Stimulated activated CD4-positive, alpha-beta T cell treated with anti-CD3 and anti-CD28 coated beads, Interleukin-1b, Interleukin-23, amount 100 ng/mL, for 1 hour (primary cell): ENCODE measurements around the gene PLEKHM3.
"Not testable (repeated sequence)": the region's sequence is repeated elsewhere in the genome, so short reads cannot be mapped to it uniquely, and the experiment has no call there.

Experiments
- DNase-seq, 2 donors: peaks; one replicate each; pipeline ENCODE4 v3.0.0-alpha.2; 2020; ENCODE audit warnings: low read depth in 2 of 2

The PLEKHM3 gene

DNA sequence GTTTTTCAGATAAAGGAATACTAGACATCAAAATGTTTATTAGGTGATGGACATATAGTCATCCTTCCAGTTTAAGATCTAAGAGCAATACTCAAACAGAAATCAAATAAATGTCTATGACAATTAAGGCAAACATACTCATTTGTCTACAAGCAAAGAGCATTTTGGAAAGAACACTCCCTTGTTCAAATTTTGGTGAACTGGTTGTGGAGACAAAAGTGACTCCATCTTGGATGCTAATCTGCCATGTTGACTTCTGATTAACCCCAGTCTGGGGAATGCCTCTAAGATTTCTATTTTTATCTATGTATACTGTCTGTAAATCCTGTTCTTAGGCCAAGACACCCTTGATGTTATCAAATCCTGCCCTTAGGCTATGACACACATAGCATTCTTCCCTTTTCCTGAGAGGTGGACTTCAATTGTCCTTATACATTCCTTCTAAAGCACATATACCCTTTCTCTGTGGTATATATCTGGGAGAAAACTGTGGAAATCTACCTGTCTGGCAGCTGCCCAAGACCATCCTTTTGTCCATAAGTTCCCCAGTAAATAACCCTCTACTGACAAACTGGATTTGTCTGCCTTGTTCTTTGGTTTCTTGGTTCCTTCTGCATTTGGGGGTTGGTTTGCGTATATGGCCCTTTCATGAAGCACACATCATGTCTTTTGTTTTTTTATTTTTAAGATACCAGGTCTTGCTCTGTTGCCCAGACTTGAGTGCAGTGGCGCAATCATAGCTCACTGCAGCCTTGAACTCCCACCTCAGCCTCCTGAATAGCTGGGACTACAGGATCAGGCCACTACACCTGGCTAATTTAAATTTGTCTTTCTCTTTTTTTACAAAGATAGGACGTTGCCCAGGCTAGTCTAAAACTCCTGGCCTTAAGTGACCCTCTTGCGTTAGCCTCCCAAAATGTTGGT is 12.5 kb upstream of the PLEKHM3 start:
- DNase-seq: no peak

DNA sequence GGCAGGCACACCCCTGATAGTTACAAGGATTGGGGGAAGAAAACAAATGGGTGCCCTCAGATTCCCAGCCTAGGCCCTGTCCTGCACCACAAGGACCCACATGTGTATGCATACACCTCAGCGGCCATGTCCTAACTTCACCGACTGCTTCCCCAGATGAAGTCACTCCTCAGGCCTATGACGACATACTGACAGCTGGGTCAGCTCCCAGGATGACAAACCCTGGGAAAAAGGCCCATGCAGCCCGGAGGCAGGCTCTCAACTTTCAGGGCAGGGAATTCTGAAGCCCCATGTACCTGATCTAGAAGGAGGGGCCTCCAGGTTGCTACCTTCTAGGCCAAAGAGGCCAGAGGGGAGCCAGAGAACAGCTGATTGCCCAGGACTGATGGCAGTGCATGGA is 11.0 kb upstream of the PLEKHM3 start:
- DNase-seq: no peak

DNA sequence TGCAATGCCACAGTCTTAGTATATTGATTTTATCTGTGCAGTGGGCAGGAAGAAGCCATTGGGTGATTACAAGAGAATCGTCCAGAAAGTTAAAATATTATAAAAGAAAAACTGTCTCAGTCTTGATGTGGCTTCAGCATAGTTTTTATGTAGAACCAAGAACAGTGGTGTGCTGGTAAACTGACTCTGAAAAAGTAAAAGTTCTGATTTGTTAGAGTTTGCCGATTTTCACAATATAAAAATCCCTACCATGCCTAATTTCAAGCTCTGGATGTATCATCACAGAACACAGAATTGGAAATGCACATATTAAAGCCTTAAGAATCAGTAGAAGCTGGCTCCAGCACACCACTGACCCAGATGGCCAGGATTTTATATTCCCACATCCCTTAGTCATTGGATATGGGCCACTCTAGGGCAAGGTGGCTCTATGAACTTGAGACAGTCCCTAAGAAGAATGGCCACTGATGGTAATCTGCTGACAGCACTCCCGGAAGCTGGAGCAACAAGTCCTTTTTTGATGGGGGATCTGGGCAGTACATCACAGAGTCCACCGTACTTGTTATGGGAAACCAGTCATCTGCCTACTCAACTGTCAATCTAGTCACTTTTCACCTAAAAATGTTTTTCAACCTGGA is 9.3 kb upstream of the PLEKHM3 start:
- DNase-seq: no peak

DNA sequence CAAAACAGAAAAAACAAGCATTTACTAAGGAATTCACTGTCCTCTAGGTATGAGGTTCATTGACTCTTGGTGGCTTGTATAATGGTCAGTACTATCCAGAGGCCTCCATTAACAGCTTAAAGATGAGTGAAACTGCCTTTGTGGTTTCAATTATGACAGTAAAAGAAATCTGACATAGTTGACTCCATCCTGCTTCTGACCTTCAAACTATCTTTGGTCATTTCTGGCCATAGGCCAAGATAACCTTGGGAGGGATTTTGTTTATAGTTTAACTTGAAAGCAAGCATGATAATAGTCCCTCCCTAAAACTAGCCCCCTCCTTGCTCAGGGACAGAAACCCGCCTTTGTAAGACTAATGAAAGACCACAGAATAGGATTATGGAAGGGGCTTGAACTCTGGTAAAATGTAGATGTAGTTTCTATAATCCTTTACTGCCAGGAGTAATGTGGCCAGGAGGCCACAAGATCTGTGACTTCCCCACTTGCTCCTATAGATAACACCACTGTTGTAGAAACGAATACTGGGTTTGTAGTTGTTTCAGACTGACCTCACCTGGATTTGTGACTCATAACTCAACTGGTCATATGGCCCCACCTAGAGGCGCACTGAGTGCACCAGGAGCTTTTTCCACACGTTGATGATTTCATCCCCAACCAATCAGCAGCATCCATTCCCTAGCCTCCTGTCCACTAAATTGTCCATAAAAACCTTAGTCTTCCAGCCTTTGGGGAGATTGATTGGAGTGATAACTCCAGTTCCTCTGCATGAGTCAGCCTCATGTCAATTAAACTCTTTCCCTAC is 8.6 kb upstream of the PLEKHM3 start:
- no peak for DNase-seq

DNA sequence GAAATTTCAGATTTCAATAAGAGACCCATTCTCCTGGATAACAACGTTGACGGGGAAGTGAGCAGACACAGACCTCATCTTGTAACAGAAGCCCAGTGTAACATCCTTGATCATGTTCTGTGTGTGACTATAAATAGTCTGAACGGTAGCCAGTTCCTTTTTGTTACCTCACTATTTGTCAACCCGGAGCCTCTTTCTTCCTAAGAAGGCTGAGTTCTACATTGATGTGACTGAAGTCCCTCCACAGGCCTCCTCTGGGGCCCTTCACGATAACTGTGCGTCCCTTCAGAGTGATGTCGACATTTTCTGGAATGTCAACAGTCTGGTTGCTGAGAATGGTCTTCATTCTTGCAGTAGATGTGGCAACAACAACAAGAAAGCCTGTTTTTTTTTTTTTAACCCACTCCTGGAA is 6.3 kb upstream of the PLEKHM3 start:
- DNase-seq: no peak

DNA sequence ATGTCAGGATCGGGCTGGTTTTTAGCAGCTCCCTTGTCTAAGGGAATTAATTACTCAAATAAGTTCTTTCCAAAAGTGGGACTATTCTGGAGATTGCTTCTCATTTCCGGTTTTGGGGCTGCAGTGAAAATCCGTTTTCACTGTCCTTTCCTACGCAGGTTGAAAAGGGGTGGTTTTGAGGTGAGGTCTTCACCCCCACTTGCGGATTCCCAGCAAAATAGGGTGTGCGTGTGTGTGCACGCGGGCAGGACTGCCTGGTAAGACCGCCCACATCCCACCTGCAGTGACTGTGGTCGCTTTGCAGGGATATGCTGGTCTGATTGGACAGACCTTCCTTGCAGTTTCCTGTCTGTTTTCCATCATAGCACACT is 472 bp upstream of the PLEKHM3 start:
- DNase-seq: no peak

DNA sequence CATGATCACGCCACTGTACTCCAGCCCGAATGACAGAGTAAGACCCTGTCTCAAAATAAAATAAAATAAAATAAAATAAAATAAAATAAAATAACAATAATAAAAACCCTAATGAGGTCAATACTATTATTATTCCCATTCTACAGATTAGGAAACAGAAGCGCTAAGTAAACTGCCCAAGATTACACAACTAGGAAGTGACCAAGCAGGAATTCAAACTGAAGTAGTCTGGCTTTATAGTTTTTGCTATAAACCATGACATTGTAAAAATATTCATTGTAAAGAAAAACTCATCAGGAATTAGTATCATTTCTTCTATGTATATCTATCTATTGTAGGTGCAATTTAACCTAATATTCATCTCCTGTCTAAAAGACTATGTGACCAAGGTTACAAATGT is 1.2 kb downstream of the PLEKHM3 start:
- DNase-seq: no peak

DNA sequence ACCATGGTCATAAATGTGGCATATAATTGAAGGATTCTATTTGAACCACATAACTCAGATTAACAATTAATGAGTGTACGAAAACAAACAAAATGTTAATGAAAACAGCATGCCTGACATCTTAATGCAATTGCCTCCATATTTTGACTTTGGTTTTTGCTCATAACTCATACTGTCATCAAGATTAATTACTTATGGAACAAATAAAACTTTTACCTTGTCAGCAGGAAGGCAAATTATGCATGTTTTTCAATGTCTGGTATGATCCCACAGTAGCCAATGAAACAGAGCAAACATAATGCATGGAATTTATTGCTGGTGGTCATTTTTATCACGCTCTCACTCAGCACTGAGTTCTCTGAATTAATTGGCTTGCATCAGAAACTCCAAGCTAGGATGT is 5.1 kb downstream of the PLEKHM3 start:
- DNase-seq: no peak

DNA sequence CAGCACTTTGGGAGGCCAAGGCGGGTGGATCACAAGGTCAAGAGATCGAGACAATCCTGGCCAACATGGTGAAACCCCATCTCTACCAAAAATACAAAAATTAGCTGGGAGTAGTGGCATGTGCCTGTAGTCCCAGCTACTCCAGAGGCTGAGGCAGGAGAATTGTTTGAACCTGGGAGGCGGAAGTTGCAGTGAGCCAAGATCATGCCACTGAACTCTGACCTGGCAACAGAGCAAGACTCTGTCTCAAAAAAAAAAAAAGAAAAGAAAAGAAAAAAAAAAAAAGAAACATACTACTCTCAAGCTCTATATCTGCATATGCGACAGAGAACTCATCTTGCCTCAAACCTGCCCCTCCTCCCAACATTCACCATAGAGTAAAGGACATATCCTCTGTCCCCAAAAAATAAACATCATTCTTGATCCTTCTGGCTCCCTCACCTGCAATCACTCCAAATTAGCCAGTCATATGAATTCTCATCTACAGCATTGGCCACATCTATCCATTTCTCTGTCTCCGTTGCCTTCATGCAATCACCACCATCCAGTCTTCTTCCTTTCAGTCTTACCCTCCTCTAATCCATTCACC is 7.1 kb downstream of the PLEKHM3 start:
- not testable (repeated sequence) for DNase-seq

DNA sequence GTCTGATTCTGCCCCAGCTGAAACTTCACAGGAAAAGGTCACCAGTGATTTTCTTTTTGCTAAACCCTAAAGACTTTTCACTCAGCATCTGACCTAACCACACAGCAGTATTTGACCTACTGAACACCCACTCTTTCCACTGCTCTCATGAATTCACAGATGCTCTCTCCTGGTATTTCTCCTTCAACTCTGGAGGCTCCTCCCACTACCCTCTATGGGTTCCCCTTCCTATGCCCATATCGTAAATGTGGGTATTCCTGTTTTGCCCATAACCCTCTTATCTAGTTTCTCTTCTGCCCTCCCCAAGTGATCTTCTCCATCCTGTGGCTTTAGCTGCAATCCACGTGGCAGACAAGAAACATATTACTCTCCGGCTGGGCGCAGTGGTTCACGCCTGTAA is 7.6 kb downstream of the PLEKHM3 start:
- no peak for DNase-seq

DNA sequence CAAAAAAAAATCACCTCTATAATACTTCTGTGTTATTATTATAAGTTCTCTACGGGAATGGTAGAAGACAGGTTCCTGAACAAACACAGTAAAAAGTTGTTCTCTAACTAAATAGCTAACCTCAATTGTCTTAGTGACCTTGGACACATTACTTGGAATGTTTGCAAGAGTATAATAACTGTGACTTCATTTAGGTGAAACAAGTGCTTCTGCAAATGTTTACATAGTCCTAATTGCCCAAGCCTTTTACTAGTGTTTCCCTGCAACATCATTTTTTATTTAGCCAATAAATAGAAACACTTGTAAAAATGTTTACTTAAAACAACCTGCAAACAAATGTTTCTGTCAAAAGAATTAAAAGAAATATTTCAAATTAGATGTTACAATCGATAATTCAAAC is 9.9 kb downstream of the PLEKHM3 start:
- DNase-seq: no peak

DNA sequence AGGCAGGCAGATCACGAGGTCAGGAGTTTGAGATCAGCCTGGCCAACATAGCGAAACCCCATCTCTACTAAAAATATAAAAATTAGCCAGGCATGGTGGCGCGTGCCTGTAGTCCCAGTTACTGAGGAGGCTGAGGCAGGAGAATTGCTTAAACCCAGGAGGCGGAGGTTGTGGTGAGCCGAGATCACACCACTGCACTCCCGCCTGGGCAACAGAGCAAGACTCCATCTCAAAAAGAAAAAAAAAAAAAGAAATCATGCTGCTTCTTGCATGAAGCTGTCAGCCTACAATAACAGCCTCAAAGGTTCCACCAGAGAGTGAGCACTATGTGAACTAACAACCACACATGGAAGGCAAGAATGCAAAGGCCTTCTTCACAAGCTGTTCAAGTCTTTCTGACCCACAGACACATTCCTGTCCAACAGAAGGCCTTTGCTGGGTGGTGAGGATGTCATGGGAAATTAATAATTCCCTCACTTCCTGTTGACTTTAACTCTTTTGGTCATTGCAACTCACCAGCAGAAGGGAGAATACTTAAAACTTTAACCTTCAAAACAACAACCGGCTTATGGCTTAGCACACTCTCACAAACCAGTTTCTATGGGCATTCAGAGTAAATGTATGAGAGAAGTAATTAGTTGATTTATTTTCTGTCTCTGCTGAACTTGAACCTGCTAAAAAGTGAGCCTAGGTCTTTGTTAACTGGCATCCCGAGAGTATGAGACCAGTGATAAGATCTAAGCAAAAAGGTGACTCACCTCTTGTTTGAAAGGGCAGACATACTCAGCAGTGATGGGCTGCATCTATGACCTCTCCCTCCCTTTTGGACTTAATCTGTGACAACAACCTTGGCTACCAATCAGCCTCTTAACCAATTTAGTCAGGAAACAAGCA is 11.8 kb downstream of the PLEKHM3 start:
- no peak for DNase-seq

DNA sequence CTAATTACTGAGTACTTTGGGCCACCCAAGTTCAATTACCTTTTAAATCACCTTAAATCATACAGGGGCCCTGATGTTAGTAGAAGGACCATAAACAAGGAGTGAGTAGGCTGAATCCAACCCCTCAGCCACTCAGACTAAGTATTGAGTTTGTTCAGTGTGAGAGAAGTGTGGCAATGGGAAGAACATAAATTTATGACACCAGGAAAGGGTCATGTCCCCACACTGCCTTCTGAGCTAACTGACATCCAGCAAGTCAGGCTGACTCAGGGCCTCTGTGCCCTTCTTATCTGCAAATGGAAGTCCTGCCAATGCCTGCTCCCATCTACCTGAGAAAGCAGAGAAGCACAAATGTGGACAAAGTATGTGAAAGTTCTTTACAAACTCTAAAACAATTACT is 12.9 kb downstream of the PLEKHM3 start:
- no peak for DNase-seq

DNA sequence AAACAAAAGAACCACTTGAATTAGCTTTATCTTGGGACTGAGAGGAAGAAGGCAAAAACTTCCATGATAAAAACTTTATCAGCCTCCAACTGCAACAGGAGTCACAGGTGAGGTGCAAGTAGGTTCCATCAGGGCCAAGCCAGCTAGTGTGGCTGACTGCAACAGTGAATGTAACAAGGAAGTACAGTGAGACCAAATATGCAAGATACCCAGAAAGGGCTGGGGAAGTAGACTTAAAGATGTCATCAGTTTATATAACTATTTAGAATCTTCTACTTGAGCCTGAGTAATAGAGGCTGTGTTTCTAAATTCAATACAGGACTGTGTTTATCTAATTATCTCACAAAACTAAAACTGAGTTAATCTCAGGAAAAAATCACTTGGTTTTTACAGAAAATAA is 14.8 kb downstream of the PLEKHM3 start:
- DNase-seq: no peak

DNA sequence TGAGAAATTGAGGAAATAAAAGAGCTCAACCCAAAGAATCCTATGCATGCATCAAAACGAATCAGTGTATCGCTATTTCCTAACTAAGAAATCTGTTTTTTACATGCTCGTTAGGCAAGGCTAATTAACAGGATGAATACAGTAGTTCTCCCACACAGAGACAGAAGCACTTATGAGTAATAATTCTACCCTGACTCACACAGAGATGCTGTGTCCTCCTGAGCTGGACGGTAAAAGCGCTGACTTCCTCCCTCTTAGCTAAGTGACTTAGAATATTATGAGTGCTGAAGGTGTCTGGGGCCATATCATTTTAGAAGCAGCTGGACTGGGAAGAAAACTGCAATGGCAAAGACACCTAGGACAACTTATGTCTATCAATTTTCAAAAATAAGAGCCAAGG is 18.5 kb downstream of the PLEKHM3 start:
- DNase-seq: no peak

DNA sequence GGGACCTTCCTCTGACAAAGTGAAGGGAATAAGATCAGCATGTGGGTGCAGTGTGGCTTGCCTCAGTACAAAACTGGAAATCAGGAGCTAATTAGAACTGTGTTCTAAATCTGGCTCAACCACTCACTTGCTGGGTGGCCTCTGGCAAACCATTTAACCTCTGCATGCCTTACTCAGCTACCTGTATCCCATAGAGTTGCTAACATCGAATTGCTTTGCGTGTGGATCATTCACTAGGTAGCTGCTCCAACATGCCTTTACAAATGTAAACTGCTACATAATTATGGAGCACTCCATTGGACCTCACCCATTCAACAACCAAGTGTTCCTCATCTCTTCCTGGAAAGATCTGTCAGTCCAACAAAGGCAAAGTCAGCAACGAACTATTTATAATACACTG is 19.0 kb downstream of the PLEKHM3 start:
- no peak for DNase-seq

DNA sequence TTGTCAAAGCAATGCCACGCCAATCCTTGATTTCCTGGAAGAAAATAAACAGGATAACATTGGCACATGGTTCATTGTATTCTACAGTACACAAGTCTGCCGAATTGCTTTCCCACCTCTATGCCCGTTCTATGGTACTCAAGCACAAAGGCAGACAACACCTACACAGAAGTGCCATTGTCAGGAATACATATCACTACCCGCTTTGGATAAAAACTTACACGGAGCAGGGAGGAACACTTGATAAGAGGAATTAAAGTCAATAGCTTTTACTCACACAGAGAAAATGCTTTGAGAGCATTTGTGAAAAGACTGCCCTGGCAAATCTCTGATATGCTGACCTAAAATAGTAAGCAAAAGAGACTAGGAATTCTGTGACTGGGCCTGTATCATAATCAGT is 23.4 kb downstream of the PLEKHM3 start:
- DNase-seq: no peak

DNA sequence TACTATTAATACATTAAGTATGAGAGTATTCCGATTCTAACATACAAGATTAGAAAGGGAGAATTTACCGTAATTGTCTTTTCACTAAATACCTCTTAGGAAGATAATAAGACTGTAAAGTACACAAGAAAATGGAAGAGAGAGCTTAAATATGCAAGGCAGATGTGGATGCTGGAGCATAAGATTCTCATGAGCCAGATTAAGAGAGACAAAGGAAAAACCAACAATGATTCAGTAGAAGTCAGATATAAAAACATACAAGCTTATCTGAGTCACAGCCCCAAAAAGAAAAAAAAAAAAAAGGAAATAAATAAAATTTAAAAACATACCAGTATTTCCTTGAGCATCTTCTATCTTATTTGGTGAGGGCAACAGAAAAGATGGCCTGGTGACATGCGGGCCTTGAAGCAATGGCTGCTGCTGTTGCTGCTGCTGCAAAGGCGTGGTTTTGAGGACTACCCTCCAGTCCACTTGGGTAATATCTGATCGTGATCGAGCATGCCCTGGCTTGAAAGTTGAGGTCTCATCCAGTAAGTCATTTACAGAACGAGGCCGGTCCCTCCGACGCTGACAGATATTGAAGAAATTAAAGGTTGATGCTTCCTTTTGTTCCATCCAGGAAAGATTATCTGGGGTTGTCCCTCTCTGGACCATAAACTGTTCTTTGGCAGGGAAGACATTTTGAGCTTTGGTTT is 24.5 kb downstream of the PLEKHM3 start:
- no peak for DNase-seq

DNA sequence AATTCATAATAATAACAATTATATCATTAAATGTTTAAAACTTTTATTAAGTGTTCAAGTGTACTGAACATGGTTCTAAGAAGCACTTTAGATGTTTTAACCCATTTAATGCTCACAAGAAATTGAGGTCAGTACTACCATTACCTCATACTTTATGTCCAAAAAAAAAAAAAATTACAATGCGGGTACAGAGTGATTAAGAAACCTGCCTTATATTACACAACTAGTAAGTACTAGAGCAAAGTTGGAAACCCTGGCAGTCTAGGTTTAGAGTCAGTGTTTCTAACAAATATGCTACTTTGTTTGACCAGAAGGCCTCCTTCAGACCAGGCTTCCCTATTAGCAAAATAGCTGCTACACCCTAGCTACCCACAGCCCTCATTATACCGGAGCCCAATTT is 28.5 kb downstream of the PLEKHM3 start:
- no peak for DNase-seq

DNA sequence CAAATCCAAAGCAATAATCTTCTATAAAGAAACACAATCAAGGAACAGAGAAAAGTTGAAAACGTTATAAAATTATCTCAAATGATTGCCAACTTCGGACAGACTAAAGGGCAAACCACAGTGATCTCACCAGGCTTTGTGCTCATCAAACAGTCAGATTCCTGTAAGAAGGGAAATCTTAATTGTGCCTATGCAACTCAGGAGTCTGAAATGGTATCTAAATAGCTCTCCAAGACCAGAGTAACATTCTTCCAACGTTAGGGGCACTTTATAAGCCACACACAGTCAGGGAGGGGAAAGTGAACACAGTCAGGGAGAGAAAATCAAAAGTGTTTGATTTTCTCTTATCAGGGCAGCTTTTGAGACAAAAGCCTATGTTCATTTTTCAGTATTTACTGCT is 29.4 kb downstream of the PLEKHM3 start:
- no peak for DNase-seq
